NCI-H526 treated with DMSO at 0.1 percent for 48 hours (cell line): ENCODE data around the gene RIPK1.
A peak's percentile ranks its signal among the peaks of the same experiment; 100 is the strongest.

ENCODE experiments used
- DNase-seq: peaks from one replicate; lab custom pipeline; 2025; lab: John Stamatoyannopoulos, UW

The RIPK1 gene

GRCh38 chr6:3085074-3085473 lies 16.8 kb downstream of the RIPK1 start:
- DNase-seq = no peak

GRCh38 chr6:3086282-3086946 lies 18.1 kb downstream of the RIPK1 start:
- DNase-seq = no peak

GRCh38 chr6:3088446-3088845 lies 20.2 kb downstream of the RIPK1 start:
- DNase-seq = no peak

GRCh38 chr6:3088968-3089367 lies 20.7 kb downstream of the RIPK1 start:
- no peak for DNase-seq

GRCh38 chr6:3090013-3090412 lies 21.7 kb downstream of the RIPK1 start:
- no peak for DNase-seq

- no peak for DNase-seq
Observed at GRCh38 chr6:3094815-3095214, 26.5 kb downstream of the RIPK1 start.

GRCh38 chr6:3102875-3103274 lies 34.6 kb downstream of the RIPK1 start:
- no peak for DNase-seq

GRCh38 chr6:3108746-3109414 lies 40.6 kb downstream of the RIPK1 start:
- DNase-seq = no peak

- DNase-seq = no peak
Observed at GRCh38 chr6:3109761-3110160, 41.5 kb downstream of the RIPK1 start.

GRCh38 chr6:3114377-3114776 lies 46.1 kb downstream of the RIPK1 start:
- no peak for DNase-seq

GRCh38 chr6:3117912-3118352 lies 49.6 kb downstream of the RIPK1 start:
- DNase-seq = no peak

GRCh38 chr6:3118353-3119039 lies 50.2 kb downstream of the RIPK1 start, which contains the start of gene BPHL:
Gene BPHL (plus strand): TSS chr6:3118711. CDS start chr6:3118741, 30 bp downstream.
- peak; percentile 94 for DNase-seq

- no peak for DNase-seq
Observed at GRCh38 chr6:3119040-3119723, 50.9 kb downstream of the RIPK1 start.

- no peak for DNase-seq
Observed at GRCh38 chr6:3120765-3121089, 52.4 kb downstream of the RIPK1 start.

- no peak for DNase-seq
Observed at GRCh38 chr6:3122823-3123182, 54.5 kb downstream of the RIPK1 start.

GRCh38 chr6:3124667-3125066 lies 56.4 kb downstream of the RIPK1 start:
- DNase-seq = no peak

GRCh38 chr6:3125815-3126214 lies 57.5 kb downstream of the RIPK1 start:
- no peak for DNase-seq

GRCh38 chr6:3128356-3129108 lies 60.2 kb downstream of the RIPK1 start:
- DNase-seq = no peak

- no peak for DNase-seq
Observed at GRCh38 chr6:3131695-3132094, 63.4 kb downstream of the RIPK1 start.

- DNase-seq = no peak
Observed at GRCh38 chr6:3133515-3133914, 65.2 kb downstream of the RIPK1 start.

GRCh38 chr6:3135668-3136291 lies 67.5 kb downstream of the RIPK1 start:
- peak; percentile 75 for DNase-seq
